ENCODE measurements around the gene FTL.
A peak's percentile ranks its signal among the peaks of the same experiment; 100 is the strongest.

Gene FTL

DNA sequence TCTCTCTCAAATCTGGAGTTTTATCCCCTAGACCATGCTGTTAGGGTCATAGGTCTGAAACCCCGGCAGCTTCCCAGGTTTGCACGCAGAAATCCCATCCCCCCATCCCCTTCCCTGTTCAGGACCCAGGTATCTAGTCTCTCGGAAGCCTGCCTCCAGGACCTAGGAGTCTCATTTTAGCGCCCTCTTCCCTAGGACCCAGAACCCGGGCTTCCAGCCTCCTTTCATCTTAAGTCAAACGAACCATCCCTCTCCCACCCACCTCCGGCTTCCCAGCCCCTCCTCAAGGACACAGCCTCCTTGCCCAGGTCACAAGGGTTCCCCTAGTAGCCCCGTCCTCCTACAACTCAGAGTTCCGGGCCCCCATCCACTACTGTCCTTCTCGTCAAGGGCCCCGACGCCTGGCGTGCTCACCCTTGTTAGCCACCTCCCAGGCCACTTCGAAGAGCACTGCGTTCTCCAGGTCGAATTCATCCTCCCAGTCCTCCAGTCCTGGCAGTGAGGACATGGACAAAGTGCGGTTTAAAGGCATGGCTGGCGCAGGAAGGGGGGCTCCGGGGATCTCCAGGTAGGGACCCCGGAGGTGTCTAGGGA, 27.6 kb downstream of the FTL start:
- no peak for DNase-seq

GRCh38 chr19:48993175-48994034, 28.3 kb downstream of the FTL start, which contains the start of the genes GYS1 and RUVBL2:
Gene GYS1 (minus strand): TSS chr19:48993309. CDS start chr19:48993112, 197 bp downstream.
Gene RUVBL2 (plus strand): TSS chr19:48993887. CDS start chr19:48993912, 25 bp downstream.
- DNase-seq, result peak; percentile 100

- no peak for DNase-seq
Measured at GRCh38 chr19:48994035-48994386, 28.9 kb downstream of the FTL start.

GRCh38 chr19:48997972-48998371, 32.9 kb downstream of the FTL start:
- peak; percentile 53 for DNase-seq

DNA sequence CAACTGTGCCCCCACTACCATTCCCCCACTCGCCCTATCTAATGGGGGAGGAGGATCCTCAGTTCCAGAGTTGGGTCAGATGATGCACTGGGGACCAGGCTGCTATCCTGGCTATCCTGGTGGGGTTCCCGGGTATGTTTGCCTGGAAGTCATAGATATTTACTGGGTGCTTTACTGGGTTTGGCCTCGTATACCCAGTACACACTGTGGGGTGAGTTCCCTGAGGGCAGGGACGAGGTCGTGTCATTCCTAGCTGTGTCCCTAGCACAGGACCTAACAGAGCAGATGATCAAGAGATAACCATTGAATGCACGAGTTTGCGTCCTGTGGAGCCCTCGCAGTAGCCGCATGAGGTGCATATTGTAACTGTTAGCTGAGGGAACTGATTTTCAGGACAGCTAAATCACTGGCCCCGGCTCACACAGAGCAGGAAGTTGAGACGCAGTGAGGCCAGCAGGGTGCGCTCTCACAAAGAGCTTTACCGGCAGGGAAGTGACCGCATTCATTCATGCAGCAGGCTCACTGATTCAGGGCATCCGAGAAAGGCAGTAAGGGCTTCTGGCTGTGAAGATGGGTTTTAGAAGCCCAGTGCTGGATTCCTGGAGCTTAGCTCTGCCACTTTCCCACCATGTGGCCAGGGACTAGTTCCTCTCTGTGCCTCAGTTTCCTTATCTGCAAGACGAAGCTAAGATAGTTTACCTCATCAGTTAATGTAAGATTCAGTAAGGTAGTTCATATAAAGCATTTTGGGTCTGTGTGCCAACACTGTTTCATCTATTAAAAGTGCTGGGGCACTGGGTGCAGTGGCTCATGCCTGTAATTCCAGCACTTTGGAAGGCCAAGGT, 34.6 kb downstream of the FTL start:
- DNase-seq, result peak; percentile 77

GRCh38 chr19:49004133-49004532, 39.0 kb downstream of the FTL start:
- DNase-seq, result no peak

- no peak for DNase-seq
Measured at GRCh38 chr19:49004964-49005614, 40.0 kb downstream of the FTL start.

DNA sequence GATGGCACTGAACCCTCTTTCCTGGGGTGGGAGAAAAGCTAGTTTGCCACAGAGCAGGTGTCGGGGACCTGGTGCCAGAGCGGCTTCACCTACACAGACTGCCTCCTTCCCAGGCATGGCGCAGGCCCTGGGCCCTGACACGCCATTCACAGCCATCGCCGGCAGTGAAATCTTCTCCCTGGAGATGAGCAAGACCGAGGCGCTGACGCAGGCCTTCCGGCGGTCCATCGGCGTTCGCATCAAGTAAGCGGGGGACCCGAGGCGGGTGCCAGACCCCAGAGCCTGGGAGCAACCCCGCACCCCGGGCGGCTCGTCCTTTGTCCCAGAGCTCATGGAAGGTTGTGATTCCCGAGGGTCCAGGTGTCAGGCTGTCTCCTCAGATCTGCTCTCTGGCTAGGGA, 41.8 kb downstream of the FTL start:
- DNase-seq, result no peak

DNA sequence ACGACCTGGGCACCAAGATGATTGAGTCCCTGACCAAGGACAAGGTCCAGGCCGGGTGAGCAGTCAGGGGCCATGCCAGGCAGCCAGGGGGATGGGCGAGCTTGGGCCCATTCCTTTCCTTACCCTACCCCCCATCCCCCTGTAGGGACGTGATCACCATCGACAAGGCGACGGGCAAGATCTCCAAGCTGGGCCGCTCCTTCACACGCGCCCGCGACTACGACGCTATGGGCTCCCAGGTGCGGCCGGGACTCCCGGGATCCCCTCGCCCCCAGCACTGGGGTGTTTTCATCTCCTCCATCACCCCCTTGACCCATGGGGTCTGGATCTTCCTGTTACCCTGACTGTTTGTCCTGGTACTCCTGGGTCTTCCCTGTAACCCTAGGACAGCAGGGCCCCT, 44.7 kb downstream of the FTL start:
- DNase-seq, result no peak

DNA sequence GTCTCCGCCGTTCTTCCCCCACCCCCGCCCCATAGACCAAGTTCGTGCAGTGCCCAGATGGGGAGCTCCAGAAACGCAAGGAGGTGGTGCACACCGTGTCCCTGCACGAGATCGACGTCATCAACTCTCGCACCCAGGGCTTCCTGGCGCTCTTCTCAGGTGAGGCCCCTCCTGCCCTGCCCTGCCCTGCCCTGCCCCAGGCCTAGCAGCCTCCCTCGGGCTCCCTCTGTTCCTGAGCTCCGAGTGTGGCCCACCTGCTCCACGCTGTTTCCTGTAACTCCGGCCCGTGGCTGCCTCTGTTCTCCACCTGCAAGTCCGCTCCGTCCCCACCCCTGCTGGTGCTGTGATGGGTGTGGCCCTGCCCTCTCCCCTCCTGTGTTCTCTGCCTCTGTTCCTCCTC, 45.3 kb downstream of the FTL start:
- DNase-seq, result no peak

DNA sequence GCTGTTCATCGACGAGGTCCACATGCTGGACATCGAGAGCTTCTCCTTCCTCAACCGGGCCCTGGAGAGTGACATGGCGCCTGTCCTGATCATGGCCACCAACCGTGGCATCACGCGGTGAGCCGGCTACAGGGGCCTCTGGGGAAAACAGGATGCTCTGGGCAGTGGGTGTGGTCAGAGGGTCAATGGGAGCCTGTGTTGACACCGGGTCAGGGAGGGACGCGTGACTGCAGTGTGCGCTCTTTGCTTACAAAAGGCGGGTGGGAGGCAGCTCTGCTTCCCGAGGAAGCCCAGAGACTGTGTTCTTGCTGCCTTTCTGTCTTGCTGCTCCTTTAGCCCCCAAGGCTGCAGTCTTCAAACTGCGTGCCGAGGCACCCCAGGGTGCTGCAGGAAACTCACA, 46.1 kb downstream of the FTL start:
- DNase-seq, result no peak

GRCh38 chr19:49014123-49014869, 49.2 kb downstream of the FTL start:
- no peak for DNase-seq

DNA sequence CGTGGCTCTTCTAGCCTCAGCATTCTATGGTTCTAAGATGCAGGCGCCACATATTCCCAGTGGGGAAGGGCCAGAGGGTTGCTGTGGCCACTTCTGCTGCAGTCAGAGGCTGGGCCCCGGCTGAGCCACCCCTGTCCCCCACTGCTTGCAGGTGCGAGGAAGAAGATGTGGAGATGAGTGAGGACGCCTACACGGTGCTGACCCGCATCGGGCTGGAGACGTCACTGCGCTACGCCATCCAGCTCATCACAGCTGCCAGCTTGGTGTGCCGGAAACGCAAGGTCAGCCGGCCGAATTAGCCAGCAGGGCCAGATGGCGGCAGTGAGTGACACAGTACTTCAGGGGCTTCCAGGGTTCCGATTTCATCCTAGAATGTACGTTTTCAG, 49.8 kb downstream of the FTL start:
- DNase-seq, result no peak

DNA sequence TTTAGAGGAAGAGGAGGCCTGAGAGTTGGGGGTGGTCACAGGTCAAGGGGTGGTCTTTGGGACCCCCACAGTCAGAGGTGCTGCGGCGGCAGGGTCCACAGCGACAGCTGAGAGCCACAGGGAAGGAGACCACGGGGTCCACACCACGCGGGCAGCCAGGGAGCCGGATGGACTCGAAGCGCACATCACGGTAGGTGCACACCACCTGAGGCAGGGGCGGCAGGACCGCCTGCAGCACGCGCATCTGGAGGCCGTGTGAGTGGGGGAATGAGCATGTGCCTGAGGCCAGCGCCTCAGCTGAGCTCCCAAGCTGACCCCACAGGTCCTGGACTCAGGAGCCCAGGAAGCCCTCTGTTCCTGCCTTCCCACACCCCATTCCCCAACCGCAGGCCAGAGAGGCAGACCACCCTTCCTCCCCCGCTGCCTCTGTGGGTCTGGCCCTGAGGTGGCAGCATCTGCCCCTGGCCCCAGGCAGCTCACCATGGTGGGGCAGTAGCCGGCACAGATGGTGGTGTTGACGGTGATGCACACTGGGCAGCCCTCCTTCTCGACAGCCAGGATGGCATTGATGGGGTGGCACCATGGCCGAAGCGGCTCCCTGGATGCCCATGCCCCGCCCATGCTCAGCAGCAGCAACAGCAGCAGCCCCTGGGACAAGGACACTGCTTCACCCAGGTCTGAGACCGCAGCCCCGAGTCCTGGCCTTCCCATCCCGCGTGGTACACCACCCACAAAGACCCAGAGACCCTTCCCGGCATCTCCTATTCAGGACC, 51.1 kb downstream of the FTL start:
- DNase-seq, result no peak

Data from CD4-positive, alpha-beta T cell treated with Interleukin-21 for 1 hour (primary cell).